ELF-1 (cell line): ENCODE results near the gene CSAD.

ENCODE experiments used
- DNase-seq: peaks from one replicate; pipeline ENCODE4 v3.0.0-alpha.2; 2016; ENCODE audit warnings: low read depth, low spot score

Gene CSAD

GRCh38 chr12:53199700-53200099, 19.0 kb upstream of the CSAD start:
- DNase-seq: no peak

- no peak for DNase-seq
These were observed 17.9 kb upstream of the CSAD start for GRCh38 chr12:53198486-53199110.

GRCh38 chr12:53197011-53197640, 16.4 kb upstream of the CSAD start:
- no peak for DNase-seq

GRCh38 chr12:53196486-53196885, 15.8 kb upstream of the CSAD start:
- no peak for DNase-seq

GRCh38 chr12:53195516-53196420, 15.0 kb upstream of the CSAD start:
- DNase-seq: no peak

GRCh38 chr12:53194973-53195372, 14.2 kb upstream of the CSAD start:
- no peak for DNase-seq

- DNase-seq: no peak
These were observed 13.4 kb upstream of the CSAD start for GRCh38 chr12:53193985-53194716.

GRCh38 chr12:53193040-53193439, 12.3 kb upstream of the CSAD start:
- DNase-seq: no peak

GRCh38 chr12:53192531-53193021, 11.9 kb upstream of the CSAD start:
- no peak for DNase-seq

- DNase-seq: no peak
These were observed 11.3 kb upstream of the CSAD start for GRCh38 chr12:53191885-53192530.

GRCh38 chr12:53191096-53191884, 10.6 kb upstream of the CSAD start:
- DNase-seq: no peak

- peak; percentile 73 for DNase-seq
These were observed 9.5 kb upstream of the CSAD start for GRCh38 chr12:53190108-53190729.

- peak; percentile 48 for DNase-seq
These were observed 6.6 kb upstream of the CSAD start for GRCh38 chr12:53187145-53187899.

GRCh38 chr12:53186745-53187144, 6.0 kb upstream of the CSAD start:
- no peak for DNase-seq

GRCh38 chr12:53185582-53186153, 4.9 kb upstream of the CSAD start:
- DNase-seq: no peak

- DNase-seq: no peak
These were observed 4.1 kb upstream of the CSAD start for GRCh38 chr12:53184828-53185227.

- no peak for DNase-seq
These were observed 2.2 kb upstream of the CSAD start for GRCh38 chr12:53182903-53183302.

GRCh38 chr12:53181935-53182334, 1.2 kb upstream of the CSAD start:
- no peak for DNase-seq
